Smooth muscle cell of the brain vasculature (primary cell): ENCODE results near the gene TMEM63A.
A peak's percentile ranks its signal among the peaks of the same experiment; 100 is the strongest.
"Not testable (repeated sequence)": the region's sequence is repeated elsewhere in the genome, so short reads cannot be mapped to it uniquely, and the experiment has no call there.

Experiments used
- DNase-seq: peaks from one replicate; pipeline ENCODE4 v3.0.0-alpha.2; 2012; ENCODE audit warnings: low read depth, low spot score

TMEM63A gene

DNA sequence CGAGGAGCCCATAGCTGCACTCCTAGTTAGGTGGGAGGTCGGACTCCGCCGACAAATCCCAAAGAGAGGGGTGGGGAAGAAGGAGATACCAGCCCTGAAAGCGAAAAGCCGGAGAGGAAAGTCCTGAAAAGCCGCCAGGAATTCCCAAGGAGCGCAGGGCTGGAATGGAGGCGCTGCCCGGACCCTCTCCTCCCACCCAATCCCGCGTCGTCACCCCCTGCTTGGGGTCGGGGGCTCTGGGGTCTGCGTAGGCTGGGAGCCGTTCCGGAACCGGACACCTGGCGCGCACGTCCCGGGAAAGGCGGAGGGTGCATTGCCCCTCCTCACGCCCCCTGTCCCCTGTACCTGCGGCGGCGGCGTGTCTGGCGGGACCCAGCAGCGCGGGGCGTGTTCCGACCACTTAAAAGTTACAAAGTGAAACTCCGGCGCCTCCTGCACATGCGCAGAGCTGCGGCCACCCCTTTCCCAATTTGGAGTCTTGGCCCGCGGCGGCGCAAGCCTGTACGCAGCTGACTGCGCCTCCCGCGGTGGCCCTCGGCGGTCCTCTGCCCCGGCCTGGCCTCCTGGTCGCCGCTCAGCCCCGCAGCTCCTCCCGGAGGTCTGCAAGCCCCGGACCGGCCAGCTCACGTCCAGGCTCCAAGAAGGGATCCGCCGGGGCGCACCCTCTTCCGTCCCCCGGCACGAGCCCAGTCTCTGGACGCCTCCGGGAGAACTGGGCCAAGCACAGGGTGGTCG is at the start of gene TMEM63A:
TMEM63A (minus strand) TSS at position 422 of the 735 bp plus-strand sequence. CDS start 4,800 bp downstream, outside the sequence.
- DNase-seq, result no peak

DNA sequence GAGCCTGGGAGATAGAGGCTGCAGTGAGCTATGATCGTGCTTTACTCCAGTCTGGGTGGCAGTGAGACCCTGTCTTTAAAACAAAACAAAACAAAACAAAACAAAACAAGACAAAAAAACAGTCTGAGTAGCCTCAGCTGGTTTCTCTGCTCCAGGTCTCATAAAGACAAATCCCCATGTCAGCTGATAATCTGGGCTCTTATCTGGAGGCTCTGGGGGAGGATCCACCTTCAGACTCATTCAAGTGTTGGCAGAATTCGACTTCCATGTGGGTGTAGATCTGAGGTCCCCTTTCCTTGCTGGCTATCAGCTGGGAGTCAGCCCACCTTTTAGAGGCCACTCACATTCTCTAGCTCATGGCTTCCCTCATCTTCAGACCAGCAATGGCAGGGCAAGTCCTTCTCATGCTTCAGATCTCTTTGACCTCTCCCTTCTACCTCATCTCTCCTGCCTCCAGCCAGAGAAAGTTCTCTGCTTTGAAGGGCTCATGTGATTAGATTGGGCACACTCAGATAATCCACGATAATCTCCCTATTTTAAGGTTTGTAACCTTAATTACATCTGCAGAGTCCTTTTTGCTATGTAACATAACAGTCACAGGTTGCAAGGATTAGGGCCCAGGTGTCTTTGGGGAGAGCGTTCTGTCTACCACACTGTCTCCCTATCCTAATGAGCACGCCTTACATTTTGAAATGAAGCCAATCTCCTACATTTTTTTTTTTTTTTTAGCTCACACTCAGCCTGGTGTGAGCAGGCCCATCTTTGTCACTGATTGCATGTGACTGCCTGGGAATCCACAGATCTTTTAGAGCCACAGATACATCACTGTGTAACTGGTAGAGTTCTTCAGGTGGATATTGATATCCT is 49.3 kb upstream of the TMEM63A start:
- no peak for DNase-seq

DNA sequence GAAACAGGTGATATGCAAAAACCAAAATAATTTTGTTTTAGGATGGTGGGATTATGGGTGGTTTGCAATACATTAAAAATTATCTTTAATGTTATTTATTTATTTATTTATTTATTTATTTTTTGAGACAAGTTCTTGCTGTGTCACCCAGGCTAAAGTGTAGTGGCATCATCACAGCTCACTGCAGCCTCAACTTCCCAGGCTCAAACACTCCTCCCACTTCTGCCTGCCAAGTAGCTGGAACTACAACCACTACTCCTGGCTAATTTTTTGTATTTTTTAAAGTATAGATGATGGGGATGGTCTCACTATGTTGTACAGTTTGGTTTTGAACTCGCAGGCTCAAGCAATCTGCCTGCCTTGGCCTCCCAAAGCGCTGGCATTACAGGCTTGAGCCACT is 48.4 kb upstream of the TMEM63A start:
- DNase-seq, result no peak

DNA sequence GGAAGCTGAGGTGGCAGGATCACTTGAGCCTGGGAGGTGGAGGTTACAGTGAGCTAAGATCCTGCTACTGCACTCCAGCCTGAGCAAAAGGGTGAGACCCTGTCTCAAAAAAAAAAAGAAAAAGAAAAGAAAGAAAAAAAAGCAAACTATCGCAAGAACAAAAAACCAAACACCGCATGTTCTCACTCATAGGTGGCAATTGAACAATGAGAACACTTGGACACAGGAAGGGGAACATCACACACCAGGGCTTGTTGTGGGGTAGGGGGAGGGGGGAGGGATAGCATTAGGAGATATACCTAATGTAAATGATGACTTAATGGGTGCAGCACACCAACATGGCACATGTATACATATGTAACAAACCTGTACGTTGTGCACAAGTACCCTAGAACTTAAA is 47.3 kb upstream of the TMEM63A start:
- DNase-seq, result not testable (repeated sequence)

DNA sequence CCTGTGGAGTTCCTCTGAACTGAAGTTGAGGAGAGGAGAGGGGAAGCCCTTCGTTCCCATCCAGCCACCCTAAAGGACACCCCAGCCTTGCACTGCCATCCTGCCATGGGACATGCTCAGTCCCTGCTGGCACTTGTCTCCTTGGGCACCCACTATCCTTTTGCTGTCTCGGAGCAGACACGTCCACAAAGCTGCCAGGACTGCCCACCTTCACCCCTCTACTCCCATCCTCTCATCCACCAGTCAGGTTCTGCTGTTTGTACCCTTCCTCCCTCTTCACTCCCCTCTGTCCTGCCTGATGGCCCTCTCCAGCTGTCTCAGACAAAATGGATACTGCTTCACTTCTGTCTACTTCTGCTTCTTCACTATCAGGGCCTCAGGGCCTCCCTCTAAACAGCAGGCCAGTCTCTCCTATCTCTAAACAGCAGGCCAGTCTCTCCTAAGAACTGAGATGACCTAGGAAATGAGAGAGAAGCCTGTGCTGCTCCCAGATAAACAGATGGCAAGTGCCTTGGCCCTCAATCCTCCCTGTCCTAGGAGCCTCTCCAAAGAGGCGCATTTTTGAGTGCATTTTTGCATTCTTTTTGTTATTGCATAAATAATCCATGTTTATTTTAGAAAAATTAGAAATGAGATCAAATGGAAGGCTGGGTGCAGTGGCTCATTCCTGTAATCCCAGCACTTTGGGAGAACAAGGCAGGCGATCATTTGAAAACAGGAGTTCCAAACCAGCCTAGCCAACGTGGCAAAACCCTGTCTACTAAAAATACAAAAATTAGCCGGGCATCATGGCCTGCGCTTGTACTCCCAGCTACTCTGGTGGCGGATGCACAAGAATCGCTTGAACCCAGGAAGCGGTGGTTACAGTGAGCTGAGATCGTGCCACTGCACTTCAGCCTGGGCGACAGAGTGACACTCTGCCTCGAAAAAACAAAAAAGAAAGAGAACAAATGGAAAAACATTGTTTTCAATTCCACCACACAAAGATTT is 46.3 kb upstream of the TMEM63A start:
- DNase-seq, result no peak

DNA sequence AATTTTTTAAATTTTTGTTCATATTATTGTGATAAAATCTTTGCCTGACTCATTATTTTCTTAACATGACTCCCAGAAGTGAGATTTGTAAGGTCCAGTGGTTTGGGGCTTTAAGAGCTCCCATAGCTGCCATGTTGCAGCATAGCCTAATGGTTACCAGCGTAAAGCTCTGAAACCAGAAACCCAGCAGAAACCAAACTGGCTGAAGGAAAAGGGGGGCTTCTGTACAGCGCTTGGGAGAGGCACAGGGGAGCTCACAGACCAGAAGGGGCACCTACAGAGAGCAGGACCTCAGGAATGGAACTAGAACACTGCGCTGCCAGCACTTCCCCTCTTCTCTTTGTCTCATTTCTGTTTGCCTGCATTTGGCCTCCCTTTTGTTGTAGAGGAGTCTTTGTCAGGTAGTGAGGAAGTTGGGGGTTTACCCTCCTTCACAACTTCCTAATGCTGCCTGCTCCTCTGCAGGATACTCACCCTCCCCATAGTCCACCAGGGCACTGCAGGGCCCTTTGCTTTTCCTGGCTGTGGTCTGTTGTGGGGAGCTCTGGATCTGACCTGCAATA is 44.5 kb upstream of the TMEM63A start:
- DNase-seq, result no peak

DNA sequence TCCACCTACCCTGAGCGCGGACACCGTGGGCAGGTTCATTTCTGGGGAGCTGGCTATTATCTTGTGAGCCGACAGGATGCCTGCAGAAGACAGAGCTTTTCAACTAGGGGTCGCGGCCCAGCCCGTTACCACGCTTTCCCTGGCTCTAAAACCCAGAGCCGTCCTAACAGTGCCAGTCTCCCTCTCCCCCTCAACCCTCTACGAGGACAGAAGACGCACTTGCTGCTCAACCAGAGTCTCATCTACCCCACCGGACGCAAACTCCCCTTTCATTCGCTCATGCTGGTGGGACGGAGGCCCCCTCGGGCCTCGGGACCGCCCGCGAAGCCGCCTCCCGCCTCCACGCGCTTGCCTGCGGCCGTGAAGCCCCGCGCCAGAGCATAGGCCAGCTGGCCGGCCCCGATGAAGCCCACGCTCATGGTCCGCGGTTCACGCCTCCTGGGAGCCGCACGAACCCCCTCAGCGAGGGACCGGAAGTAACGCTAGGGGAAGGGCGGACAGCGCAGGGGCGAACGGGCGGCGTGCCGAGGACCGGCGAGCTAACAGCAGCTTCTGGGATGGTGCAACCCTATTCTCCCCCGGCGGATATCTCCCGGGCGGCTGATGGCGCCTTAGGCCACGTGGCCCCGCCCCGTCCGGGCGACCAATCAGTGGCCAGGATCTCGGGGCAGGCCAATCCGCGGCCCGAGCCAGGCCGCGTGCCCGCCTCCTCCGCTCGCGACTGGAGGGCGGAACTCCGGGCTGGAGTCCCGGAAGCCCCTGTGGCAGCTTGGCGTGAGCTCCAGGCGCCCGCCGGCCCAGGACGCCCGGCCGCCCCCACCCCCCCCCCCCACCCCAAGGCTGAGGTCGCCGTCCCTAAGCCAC is 41.7 kb upstream of the TMEM63A start, which contains the start of gene PYCR2:
PYCR2 (minus strand) TSS at position 559 of the 864 bp plus-strand sequence; CDS start at position 419, 140 bp downstream.
- DNase-seq, result peak; percentile 81

DNA sequence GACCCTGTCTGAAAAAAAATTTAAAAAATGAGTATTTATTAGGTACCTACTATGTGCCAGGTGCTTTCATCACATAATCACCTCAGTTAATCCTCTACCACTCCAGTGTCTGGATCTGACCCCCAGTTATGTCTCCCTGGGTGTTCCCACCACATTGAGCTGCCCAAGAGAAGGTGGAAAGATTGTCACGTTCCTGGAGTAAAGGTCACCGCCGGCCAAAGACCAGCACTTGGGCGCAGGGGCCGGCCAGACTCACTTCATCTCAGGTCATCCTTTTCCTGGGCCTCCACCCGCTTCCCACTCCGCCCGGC is 41.2 kb upstream of the TMEM63A start:
- DNase-seq, result no peak

DNA sequence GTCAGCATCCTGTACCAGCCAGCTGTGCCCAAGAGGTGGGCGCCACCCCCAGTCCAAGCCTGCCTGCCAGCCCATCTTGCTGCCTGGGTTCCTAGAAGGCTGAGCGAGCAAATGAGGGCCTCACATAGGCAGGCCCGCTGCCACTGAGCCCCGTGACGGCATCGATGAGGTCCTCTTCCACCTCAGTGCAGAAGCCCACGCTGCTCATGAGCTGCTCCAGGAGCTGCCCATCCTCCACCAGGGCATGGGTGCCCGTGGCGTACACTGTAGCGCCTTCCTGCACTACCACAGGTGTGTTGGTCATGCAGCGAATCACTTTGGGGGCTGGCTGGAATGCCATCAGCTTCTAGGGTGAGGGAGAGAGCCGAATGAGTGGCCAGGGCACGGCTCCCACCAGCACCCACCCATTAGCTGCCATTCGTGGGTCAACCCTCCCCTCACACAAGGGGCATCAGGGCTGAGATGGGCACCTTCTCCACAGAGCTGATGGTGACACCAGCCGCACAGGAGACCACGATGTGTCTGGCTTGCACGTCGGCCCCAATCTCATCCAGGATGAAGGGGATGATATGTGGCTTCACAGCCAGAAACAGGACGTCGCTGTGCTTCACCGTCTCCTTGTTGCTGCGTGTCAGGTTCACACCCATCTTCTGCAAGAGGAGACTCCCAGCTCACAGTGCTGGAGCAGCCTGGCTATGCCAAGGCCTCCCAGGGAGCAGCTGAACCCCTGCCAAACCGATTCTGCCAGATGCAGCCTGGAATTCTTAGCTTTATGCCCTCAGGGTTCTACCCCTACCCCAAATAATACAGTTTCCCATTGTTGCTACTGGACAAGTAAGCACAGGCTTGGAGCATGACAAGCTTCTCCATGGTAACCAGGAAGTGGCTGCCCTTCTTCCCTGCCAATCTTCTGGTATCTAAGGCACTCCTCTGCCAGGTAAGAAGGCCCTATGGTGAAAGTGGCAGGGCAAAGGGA is 39.8 kb upstream of the TMEM63A start:
- no peak for DNase-seq

DNA sequence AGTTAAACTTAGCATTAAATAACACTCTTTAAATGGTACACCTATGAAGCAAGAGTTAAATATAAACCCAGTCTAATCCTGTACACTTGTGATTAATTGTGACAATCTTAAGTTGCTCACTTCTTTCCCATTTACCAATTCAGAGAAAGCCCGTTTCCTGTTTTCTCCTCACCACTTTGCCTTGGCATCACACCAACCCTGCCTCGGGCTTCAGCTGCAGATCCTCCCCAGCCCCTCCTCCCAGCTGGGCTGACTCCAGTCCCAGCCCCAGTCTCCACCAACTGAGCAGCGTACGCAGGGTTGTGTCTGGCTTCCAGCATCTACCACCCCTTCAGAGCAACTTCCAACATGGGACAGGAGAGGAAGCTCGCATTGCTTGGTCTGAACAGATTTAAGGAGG is 37.7 kb upstream of the TMEM63A start:
- no peak for DNase-seq

DNA sequence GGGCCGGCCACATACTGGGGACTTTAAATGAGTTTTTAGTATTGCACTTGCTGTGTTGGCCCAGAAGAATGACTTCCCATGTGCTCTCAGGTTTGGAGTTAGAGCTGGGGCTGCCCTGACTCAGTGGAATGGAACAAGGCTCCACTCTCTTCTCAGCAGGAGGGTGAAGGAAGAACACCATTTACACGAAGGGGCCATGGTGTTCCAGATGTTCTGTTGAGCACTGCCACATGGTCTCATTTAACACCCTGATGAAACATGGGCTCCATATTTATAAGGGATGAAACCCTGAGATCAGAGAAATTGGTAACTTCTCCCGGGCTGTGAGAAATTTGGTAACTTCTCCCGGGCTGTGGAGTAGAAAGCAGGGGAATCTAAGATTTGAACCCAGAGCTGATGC is 36.1 kb upstream of the TMEM63A start:
- DNase-seq, result no peak

DNA sequence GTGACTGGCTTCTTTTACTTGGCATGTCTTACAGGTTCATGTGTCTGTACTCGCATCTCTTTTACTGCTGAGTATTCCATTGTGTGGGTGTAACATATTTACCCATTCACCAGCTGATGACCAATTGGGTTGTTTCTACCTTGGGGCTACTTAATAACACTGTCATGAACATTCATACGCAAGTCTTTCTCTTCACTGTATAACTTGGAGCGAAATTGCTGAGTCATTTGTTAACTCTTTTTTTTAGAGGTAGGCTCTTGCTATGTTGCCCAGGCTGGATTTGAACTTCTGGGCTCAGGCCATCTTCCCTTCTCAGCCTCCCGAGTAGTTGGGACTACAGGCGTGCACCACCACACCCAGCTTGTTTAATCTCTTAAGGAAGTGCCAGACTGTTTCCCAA is 35.4 kb upstream of the TMEM63A start:
- no peak for DNase-seq

DNA sequence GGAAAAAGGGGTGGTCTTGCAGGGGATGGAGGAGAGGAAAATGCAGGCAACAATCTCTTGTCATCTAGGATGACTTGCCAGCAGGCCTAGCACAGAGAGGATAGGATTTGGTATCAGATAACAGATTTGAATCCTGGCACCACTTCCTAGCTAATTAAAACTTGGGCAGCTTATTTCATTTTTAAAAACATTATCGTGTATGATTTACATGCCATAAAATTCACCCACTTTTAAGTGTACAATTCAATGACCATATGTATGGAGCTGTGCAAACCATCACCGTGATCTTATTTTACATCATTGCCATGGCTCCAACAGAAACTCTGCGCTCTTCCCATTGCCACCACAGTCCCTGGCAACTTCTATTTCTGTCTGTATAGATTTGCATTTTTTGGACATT is 34.9 kb upstream of the TMEM63A start:
- DNase-seq, result no peak

DNA sequence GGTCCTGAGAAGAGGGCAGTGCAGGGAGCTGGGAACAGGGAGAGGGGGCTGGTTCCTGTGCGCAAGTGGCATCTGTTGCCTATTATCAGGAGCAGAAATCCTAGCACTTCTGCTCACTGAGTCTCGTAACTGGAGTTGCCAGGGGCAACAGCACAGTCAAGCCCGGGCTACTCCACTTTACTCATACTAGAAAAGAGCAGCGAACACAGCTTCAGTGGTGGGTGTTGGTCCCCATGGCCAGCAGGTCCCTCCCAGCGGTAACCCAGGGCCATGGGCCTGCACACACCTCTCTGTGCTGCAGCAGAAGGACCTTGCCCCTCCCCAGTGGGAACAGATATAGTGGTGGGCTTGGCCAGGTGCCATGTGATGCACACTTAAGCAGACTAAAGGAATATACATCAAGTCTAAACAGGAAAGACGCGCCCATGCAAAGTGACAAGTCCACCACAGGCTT is 33.4 kb upstream of the TMEM63A start:
- no peak for DNase-seq

DNA sequence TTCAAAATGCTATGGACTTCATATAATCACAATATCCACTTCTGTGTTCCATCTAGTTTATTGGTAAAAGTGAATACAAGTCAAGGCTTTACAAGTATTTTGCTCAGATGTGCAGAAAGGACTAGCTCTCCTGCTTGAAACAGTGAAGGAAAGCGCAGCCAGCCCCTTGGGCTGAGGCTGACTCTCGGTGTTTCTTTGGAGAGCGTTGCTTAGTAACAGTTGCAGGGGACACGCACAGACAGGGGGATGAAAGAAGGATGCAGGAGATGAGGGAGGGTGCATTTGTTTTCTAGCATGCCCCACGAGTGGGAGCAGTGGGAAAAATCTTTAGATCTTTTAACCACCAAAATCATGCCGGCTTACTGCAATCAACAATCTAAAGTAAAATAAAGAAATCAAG is 32.8 kb upstream of the TMEM63A start:
- no peak for DNase-seq

DNA sequence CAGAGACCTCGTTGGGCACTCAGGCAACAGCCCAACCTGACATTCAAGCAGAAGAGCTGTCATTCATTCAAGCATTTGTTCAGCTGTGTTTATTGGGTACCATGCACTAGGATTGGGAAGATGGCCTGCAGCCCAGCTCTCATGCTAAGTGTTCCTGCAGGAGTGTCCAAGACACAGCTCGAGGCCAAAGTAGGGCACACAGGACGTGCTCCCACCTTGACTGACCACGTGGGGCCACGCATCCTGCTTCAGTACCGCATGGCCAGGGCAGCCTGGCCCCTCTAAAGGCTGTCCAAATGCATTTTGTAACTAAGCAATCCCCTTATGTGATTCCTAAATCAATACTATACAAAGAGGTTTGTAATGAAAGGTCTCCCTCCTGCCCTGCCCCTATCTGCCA is 32.2 kb upstream of the TMEM63A start:
- no peak for DNase-seq

DNA sequence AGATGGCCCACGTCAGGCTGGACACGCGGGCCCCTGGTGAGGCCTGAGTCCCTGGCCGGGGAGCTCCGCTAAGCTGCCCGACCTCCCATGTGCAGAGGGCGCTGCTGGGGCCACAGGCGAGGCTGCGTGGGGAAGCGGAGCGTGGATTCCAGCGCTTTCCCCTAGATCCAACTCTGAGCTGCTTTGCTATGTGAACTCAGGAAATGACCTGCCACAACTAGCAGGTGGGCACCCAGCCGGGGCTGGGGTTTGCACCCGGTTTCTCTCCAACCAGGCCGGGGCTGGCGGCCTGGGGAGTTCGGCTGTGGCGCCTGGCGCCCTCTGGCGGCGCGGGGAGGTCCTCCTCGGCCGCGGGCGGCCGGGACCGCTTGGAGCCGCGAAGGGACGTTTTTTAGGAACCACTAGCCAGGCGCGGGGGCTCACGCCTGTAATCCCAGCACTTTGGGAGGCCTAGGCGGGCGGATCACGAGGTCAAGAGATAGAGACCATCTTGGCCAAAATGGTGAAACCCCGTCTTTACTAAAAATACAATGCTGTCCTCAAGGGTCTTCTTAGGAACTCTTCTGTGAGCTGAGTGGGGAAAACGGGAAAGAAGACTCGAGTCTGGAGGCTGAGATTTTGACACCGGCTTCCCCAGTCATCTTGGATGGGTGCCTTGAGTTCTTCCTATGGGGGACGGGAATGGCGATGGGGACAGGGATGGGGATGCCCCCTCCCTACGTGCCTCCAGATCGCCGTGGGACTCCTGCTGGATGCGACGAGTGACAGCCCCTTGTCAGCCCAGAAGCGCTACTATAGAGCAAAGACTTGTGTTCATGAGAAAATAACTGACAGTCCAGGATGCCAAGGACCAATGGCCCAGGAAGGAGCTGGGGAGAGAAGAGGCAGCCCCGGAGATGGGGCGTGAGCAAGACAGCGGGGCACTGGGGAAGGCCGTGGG is 29.3 kb upstream of the TMEM63A start:
- no peak for DNase-seq

DNA sequence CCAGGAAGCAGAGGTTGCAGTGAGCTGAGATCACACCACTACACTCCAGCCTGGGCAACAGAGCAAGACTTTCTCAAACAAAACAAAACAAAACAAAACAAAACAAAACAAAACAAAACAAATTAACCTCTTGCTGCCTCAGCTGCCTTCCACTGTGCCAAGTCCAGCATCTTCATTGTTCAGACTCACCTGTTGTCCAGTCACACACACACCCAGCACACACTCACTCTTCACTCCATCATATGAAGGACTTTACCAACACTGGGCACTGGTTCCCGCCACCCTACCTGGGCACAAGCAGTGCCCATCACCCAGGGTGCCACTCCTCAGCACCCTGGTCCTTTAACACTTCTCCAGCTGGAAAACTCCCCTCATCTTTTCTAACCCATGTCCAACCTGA is 27.3 kb upstream of the TMEM63A start:
- no peak for DNase-seq
